Right lobe of liver (tissue), 4 donors: ENCODE results near the gene ADAMTS14.

Experiments used
- POLR2A ChIP-seq: fragments of 450-650 bp; IDR thresholded peaks from one replicate; pipeline ENCODE4 v1.6.1; 2017; ENCODE audit warnings: antibody characterized with exemption, mild to moderate bottlenecking
- TF ChIP-seq, protein P1 (sequence below), 4 donors: fragments of 200-600 bp in 3 of 4; fragments of 450-650 bp in 1 of 4; IDR thresholded peaks; one replicate each; pipeline versions ENCODE4 v1.5.1 to v1.8.0; 2016 to 2022; ENCODE audit warnings: antibody characterized with exemption in 4 of 4, mild to moderate bottlenecking in 2 of 4
- donor health status: DM: no; HTN: no; CAD: no.
- donor health status: DM: no; HTN: no; CAD: no.
- donor health status: DM: no; HTN: yes; CAD: no.

DNA sequence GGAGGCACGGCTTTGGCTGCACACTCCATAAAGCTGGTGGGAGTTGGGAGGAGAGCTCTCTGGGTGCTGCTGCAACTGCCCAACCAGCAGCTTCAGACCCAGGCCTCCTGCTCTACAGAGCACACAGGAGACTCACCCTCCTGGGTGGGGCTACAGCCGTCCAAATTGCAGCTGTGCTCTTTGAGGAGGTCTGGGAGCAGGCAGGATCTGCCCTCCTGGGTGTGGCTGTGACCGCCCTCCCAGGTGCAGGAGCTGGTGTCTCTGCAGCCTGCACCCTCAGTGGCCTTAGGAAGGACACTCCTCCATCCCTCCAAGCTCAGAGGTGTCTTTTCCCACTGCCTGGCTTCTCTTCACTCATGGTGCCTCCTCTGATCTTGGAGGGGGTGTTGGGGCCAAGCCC, 49.8 kb upstream of the ADAMTS14 start:
- TF ChIP-seq, protein P1, sequence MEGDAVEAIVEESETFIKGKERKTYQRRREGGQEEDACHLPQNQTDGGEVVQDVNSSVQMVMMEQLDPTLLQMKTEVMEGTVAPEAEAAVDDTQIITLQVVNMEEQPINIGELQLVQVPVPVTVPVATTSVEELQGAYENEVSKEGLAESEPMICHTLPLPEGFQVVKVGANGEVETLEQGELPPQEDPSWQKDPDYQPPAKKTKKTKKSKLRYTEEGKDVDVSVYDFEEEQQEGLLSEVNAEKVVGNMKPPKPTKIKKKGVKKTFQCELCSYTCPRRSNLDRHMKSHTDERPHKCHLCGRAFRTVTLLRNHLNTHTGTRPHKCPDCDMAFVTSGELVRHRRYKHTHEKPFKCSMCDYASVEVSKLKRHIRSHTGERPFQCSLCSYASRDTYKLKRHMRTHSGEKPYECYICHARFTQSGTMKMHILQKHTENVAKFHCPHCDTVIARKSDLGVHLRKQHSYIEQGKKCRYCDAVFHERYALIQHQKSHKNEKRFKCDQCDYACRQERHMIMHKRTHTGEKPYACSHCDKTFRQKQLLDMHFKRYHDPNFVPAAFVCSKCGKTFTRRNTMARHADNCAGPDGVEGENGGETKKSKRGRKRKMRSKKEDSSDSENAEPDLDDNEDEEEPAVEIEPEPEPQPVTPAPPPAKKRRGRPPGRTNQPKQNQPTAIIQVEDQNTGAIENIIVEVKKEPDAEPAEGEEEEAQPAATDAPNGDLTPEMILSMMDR (IDR thresholded peaks at IDR 0.05) = no peak
- no peak for TF ChIP-seq POLR2A
